Adrenal gland (tissue), 5 donors: Measurements from ENCODE around the gene PRR18.

Experiments
- POLR2A ChIP-seq, 2 donors: fragments of 450-650 bp; IDR thresholded peaks; one replicate each; pipeline ENCODE4 v1.6.1; 2017; ENCODE audit warnings: antibody characterized with exemption in 2 of 2, mild to moderate bottlenecking in 2 of 2, moderate library complexity in 1 of 2
- TF ChIP-seq, protein P1 (sequence below), 6 experiments: fragments of 450-650 bp in 4 of 6; fragments of 200-600 bp in 2 of 6; sonication (generic) in 1 of 6; IDR thresholded peaks; 1 replicate in 5 of 6; 2 replicates in 1 of 6; pipeline versions ENCODE4 v1.5.1 to v1.8.0; 2016 to 2021; ENCODE audit warnings: antibody characterized with exemption in 6 of 6, mild to moderate bottlenecking in 2 of 6, moderate library complexity in 1 of 6
- donor health status: DM: no; HTN: no; CAD: no.

- TF ChIP-seq, protein P1, sequence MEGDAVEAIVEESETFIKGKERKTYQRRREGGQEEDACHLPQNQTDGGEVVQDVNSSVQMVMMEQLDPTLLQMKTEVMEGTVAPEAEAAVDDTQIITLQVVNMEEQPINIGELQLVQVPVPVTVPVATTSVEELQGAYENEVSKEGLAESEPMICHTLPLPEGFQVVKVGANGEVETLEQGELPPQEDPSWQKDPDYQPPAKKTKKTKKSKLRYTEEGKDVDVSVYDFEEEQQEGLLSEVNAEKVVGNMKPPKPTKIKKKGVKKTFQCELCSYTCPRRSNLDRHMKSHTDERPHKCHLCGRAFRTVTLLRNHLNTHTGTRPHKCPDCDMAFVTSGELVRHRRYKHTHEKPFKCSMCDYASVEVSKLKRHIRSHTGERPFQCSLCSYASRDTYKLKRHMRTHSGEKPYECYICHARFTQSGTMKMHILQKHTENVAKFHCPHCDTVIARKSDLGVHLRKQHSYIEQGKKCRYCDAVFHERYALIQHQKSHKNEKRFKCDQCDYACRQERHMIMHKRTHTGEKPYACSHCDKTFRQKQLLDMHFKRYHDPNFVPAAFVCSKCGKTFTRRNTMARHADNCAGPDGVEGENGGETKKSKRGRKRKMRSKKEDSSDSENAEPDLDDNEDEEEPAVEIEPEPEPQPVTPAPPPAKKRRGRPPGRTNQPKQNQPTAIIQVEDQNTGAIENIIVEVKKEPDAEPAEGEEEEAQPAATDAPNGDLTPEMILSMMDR (IDR thresholded peaks at IDR 0.05), result no peak
- TF ChIP-seq POLR2A (IDR thresholded peaks at IDR 0.05), result no peak
Observed at GRCh38 chr6:166266336-166266735, 41.9 kb downstream of the PRR18 start.
